Stimulated activated CD8-positive, alpha-beta memory T cell treated with anti-CD3 and anti-CD28 coated beads, Interleukin-12 subunit alpha, Interleukin-12 subunit beta, amount 100 ng/mL, for 4 hours (primary cell): ENCODE results near the gene TEX53.

Experiments used
- DNase-seq: peaks from one replicate; pipeline ENCODE4 v3.0.0-alpha.2; 2020; ENCODE audit warnings: low read depth

Gene TEX53

DNA sequence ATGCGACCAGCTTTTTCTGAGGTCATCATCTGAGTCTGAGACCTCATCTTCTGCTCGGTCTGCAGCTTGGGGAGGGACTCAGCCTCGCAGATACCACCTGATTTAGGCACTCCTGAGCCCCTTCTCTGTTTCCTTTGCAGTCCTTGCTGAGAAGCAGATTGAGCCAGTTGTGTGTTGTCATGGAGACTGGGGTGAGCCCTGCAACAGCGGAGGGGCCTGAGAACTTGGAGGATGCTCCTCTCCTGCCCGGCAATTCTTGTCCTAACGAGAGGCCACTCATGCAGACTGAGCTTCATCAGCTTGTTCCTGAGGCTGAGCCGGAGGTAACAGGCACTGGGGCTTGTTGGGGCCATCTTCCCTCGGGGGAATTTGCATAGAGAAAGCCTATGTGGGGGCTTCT, 19.2 kb downstream of the TEX53 start:
- no peak for DNase-seq

DNA sequence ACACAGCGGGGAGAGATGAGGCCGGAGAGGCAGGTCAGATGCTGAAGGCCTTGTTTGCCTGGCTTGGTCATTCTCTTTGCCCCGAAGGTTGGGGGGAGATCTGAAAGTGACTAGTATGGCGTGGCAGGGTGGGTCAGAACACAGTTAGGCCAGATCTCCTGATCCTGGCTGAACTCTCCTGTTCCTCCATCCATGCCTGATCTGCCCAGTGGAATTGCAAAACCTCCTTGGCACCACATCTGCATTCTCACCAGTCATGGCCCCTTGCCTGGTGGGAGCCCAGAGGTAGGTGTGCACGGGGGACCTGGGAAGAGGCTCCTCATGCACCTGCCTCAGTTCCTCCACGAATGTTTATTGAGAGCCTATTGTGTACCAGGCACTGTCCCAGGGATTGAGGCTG, 23.2 kb downstream of the TEX53 start:
- no peak for DNase-seq

GRCh38 chr9:114633438-114634089, 24.0 kb downstream of the TEX53 start:
- DNase-seq: no peak

DNA sequence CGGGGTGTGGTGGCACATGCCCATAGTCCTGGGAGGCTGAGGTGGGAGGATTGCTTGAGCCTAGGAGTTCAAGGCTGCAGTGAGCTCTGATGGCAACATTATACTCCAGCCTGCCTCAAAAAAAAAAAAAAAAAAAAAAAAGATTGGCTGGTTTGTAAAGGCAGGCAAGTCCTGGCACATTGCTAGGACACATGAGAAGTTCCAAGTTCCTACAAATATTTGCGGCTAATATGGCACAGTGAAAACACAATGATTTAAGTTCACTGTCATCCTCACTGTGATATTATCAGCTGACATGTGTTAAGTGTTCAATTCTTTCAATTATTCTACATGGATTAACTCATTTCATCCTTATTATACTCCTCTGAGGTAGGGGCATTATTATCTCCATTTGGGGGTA, 26.4 kb downstream of the TEX53 start:
- DNase-seq: no peak

DNA sequence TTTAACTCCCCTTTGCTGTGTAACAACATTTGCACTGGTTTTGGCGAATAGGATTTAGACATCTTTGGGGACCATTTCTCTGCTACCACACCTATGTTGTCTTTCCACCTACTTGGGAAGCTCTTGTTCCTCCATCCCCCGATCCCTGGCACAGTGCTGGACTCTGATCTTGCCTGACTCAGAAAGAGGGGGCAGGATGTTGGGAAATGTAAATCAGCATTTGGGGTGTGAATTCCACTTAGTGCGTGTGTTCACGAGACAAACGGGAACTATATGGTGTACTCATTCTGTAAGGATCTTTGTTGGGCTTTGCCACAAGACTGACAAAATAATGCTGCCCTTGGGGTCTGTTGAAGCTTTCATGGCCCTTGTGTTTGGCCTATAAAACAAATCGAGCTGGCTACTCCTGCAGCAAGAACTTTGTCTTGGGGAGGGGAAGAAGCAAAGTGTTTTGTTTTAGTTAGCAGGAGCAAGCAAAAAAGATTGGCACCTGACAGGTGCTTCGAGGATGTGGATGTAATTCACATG, 28.0 kb downstream of the TEX53 start:
- no peak for DNase-seq

GRCh38 chr9:114627553-114627952, 30.1 kb downstream of the TEX53 start:
- DNase-seq: no peak

GRCh38 chr9:114626415-114627020, 31.1 kb downstream of the TEX53 start:
- no peak for DNase-seq

DNA sequence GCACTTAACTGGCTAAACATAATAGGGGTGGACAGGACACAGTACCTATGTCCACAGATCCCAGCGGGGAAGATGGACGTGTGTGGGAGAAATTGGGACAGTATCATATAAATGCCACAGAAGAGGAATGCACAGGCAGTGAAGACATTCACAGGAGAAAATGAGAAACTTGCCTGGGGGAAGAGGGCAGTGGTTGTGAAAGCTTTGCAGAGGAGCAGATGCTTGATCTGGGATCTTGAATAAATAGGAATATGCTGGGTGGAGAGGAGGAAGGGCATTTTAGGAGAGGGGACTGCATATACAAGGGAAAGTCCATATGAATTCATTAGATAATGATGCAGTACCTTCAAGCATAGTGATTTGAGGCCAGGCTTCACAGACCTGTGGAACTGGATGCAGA, 32.9 kb downstream of the TEX53 start:
- DNase-seq: no peak

GRCh38 chr9:114621975-114622609, 35.5 kb downstream of the TEX53 start:
- DNase-seq: no peak

DNA sequence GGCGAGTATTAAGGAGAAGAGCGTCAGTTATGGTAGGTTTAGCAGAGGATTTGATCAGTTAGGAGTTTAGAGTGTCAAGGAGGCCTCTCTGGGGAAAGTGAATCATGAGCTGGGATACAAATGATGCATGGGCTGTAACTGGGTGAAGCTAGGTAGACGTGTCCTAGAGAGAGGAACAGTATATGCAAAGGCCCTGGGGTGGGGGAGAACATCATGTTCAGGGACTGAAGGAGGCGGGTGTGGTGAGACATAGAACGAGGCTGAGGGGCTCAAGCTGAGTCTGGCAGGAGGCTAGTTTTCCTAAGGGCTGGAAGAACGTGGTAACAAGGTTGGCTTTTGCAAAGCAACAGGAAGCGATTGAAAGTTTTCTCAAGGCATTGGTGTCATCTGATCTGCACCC, 36.0 kb downstream of the TEX53 start:
- no peak for DNase-seq

DNA sequence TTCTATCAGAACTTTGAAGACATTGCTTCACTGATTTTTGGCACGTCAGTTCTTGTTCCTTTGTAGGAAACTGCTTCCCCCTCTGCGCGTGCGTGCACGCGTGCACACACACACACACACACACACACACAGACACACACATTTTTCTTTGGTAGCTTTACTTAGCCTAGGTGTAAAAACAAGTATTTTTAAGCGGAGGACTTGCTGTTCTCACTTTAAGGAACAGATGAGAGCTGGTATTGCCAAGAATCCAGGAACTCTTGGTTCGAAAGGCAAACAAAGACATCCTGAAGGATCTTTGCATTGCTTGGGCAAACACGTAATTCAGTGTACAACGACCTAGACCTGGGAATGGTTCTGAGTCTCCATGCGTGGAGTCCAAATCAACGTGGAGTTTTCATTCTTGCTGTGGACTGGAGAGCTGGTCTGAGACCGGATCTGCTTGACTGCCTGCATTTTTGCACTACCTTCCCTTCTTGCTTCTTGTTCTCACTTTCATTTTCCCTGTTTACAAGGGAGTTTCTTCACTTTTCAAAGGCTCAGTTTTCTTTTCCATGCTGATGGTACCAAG, 38.3 kb downstream of the TEX53 start:
- DNase-seq: no peak

DNA sequence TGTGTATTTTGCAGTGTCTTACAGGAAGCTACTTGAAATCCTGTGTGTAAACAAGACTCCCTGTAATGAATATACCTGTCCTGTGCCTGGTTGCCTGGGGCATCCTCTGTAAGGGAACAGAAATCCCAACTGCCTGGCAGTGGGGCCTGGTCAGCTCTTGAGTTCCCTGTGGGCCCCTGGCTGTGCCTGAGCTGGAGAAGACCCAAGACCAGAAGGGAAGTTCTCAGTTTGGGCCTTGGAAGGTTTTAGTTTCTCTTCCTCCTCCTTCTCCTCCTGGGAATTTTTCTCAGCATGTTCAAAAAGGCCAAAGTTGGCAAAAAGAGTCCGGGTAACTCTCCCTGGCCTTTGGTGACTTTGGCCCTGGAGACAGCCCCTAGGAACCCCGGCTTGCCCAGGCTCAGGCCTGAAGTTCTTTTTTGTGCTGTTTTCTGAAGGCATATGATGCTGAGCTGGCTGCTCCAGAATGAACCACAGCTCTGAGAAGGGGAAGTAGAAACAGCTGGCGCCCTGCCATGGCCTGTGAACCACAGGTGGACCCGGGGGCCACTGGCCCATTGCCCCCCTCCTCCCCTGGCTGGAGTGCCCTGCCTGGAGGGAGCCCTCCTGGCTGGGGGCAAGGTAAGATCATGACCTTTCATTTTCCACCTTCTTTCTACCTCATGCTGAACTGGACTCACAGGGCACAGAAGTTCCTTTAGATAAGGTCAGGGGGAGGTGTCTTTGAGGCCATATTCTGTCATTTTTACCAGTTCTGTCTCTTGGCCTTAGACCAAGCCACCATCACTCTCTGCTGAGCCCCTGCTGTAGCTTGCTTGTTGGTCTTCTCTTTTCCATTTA, 40.7 kb downstream of the TEX53 start:
- DNase-seq: no peak

- no peak for DNase-seq
Observed at GRCh38 chr9:114614373-114614772, 43.2 kb downstream of the TEX53 start.

- DNase-seq: no peak
Observed at GRCh38 chr9:114613919-114614318, 43.7 kb downstream of the TEX53 start.

GRCh38 chr9:114613087-114613486, 44.5 kb downstream of the TEX53 start:
- no peak for DNase-seq

- no peak for DNase-seq
Observed at GRCh38 chr9:114612272-114612923, 45.2 kb downstream of the TEX53 start.

- DNase-seq: no peak
Observed at GRCh38 chr9:114611516-114612271, 45.9 kb downstream of the TEX53 start.

GRCh38 chr9:114608525-114608796, 49.1 kb downstream of the TEX53 start:
- DNase-seq: no peak

DNA sequence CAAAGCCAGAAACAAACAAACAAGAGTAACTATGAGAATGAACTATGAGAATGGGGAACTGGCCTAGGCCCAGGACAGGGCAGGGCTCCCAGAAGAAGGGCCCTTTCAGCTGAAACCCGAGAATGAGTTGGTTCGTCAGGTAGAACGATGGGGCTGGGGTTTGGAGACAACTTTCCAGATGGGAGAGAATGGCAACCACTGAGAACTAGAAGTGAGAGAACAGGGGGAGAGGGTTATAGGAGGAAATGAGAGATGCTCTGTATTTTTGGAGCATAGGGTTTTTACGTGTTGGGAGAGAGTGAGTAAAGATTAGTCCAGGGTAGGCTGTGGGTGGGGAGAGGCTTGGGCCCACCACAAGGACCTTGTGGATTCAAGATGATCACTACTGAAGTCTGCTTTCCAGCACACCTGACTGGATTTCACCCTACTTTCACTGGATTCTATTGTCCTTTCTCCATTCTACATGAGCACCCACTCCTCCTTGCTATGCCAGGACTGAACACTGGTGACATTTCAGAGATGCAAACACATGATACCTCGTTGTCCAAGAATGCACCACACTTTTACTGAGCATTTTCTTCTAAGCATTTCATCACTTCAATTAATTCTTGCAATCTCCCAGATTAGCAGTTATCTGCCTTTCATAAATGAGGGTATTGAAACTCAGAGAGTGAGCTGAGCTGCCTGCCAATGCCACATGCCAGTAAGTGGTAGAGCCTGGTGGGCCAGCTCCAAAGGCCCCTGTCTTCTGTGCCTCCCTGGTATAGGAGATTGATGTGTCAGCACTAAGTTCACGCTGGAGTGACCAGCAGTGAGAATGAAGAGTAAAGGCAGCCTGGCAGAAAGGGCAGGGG, 49.7 kb downstream of the TEX53 start:
- DNase-seq: no peak

GRCh38 chr9:114606597-114607207, 50.9 kb downstream of the TEX53 start:
- no peak for DNase-seq
